NCI-H128 (cell line): ENCODE measurements around the gene NLRP1.
A peak's percentile ranks its signal among the peaks of the same experiment; 100 is the strongest.

Experiments
- DNase-seq: peaks from one replicate; lab custom pipeline; 2025; ENCODE audit not compliant: unreplicated experiment; lab: John Stamatoyannopoulos, UW

The NLRP1 gene

GRCh38 chr17:5584383-5585286 is at the start of gene NLRP1:
Gene NLRP1, minus strand, starts transcription at chr17:5584509. Its CDS starts 552 bp downstream, at chr17:5583957.
- no peak for DNase-seq

- no peak for DNase-seq
Measured at GRCh38 chr17:5631958-5632590, 47.8 kb upstream of the NLRP1 start.

GRCh38 chr17:5630434-5630833 is 46.1 kb upstream of the NLRP1 start:
- no peak for DNase-seq

GRCh38 chr17:5629128-5629527 is 44.8 kb upstream of the NLRP1 start:
- peak; percentile 53 for DNase-seq

GRCh38 chr17:5628262-5628661 is 44.0 kb upstream of the NLRP1 start:
- no peak for DNase-seq

GRCh38 chr17:5624211-5624610 is 39.9 kb upstream of the NLRP1 start:
- no peak for DNase-seq

- no peak for DNase-seq
Measured at GRCh38 chr17:5621729-5622128, 37.4 kb upstream of the NLRP1 start.

GRCh38 chr17:5621026-5621425 is 36.7 kb upstream of the NLRP1 start:
- DNase-seq = no peak

- DNase-seq = no peak
Measured at GRCh38 chr17:5619088-5619740, 34.9 kb upstream of the NLRP1 start.

- no peak for DNase-seq
Measured at GRCh38 chr17:5618476-5618875, 34.2 kb upstream of the NLRP1 start.

- no peak for DNase-seq
Measured at GRCh38 chr17:5615476-5615875, 31.2 kb upstream of the NLRP1 start.

GRCh38 chr17:5610956-5611355 is 26.6 kb upstream of the NLRP1 start:
- no peak for DNase-seq

GRCh38 chr17:5608399-5609112 is 24.2 kb upstream of the NLRP1 start:
- no peak for DNase-seq

GRCh38 chr17:5607946-5608345 is 23.6 kb upstream of the NLRP1 start:
- DNase-seq = no peak

GRCh38 chr17:5605452-5605851 is 21.1 kb upstream of the NLRP1 start:
- no peak for DNase-seq

- no peak for DNase-seq
Measured at GRCh38 chr17:5600041-5600440, 15.7 kb upstream of the NLRP1 start.

- DNase-seq = no peak
Measured at GRCh38 chr17:5598457-5598856, 14.1 kb upstream of the NLRP1 start.

- DNase-seq = no peak
Measured at GRCh38 chr17:5596421-5596820, 12.1 kb upstream of the NLRP1 start.

- DNase-seq = no peak
Measured at GRCh38 chr17:5595831-5596230, 11.5 kb upstream of the NLRP1 start.

GRCh38 chr17:5592382-5592781 is 8.1 kb upstream of the NLRP1 start:
- peak; percentile 31 for DNase-seq

GRCh38 chr17:5591966-5592365 is 7.7 kb upstream of the NLRP1 start:
- no peak for DNase-seq
